Keratinocyte (primary cell): ENCODE results near the gene CLPX.

ENCODE experiments used
- EZH2 ChIP-seq: IDR thresholded peaks from one replicate; pipeline ENCODE4 v1.6.1; 2012; ENCODE audit warnings: inconsistent platforms, mild to moderate bottlenecking, low read length, moderate library complexity
- TF ChIP-seq, protein P1 (sequence below), 3 experiments: IDR thresholded peaks in 1 of 3; conservative IDR thresholded peaks in 1 of 3; optimal IDR thresholded peaks in 1 of 3; 2 replicates in 2 of 3; 3 replicates in 1 of 3; pipeline versions ENCODE3 to v1.5.1; 2011; ENCODE audit warnings: low read length in 3 of 3, mild to moderate bottlenecking in 3 of 3, moderate library complexity in 2 of 3, control low read depth in 1 of 3, inconsistent platforms in 1 of 3; ENCODE audit not compliant: insufficient read depth in 2 of 3; ENCODE audit errors: extremely low read depth in 1 of 3

DNA sequence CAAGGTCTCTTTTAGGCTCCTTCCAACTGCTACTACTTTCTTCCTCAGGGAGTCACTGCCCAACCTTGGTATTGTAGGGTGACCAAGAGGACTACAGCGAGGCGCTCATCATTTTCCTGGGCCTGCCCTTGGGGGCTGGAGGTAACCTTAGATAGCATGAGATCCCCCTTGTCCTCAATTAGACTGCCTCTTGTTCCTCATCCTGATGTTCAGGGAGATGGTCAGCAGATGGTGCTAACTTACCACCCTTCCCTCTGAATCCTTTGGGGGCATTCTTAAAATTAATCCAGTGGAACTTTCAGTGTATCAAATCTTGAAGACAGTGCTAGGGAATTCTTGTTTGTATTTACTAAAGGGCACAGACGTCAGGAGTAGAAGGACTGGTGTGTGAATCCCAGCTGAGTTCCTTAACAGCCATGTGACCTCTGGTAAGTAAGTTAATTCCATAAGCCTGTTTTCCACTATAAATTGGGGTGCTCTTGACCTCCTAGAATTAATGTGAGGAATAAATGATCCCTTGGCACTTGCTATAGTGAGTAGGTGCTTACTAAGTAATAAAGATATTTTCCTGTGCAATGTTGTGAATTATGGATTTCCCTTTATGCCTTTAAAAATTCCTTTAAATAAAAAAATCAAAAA lies 4.1 kb upstream of the CLPX start:
- TF ChIP-seq, protein P1, sequence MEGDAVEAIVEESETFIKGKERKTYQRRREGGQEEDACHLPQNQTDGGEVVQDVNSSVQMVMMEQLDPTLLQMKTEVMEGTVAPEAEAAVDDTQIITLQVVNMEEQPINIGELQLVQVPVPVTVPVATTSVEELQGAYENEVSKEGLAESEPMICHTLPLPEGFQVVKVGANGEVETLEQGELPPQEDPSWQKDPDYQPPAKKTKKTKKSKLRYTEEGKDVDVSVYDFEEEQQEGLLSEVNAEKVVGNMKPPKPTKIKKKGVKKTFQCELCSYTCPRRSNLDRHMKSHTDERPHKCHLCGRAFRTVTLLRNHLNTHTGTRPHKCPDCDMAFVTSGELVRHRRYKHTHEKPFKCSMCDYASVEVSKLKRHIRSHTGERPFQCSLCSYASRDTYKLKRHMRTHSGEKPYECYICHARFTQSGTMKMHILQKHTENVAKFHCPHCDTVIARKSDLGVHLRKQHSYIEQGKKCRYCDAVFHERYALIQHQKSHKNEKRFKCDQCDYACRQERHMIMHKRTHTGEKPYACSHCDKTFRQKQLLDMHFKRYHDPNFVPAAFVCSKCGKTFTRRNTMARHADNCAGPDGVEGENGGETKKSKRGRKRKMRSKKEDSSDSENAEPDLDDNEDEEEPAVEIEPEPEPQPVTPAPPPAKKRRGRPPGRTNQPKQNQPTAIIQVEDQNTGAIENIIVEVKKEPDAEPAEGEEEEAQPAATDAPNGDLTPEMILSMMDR (optimal IDR thresholded peaks at IDR 0.05 in 1 of 3, IDR thresholded peaks at IDR 0.05 in 1 of 3, conservative IDR thresholded peaks at IDR 0.05 in 1 of 3; ENCODE audit: extremely low read depth in 1 of 3, insufficient read depth in 2 of 3, low read length in 3 of 3) = peak; percentile 64 to 83 (median 83)
- TF ChIP-seq EZH2 = no peak
